ENCODE data around the gene DIDO1.

Gene DIDO1

GRCh38 chr20:62950741-62951140 lies 24.4 kb upstream of the DIDO1 start:
- no peak for DNase-seq (ENCODE audit: low spot score)

GRCh38 chr20:62949962-62950361 lies 23.7 kb upstream of the DIDO1 start:
- DNase-seq (ENCODE audit: low spot score) = no peak

- no peak for DNase-seq (ENCODE audit: low spot score)
Measured at GRCh38 chr20:62949153-62949821, 23.0 kb upstream of the DIDO1 start.

- no peak for DNase-seq (ENCODE audit: low spot score)
Measured at GRCh38 chr20:62947532-62948300, 21.4 kb upstream of the DIDO1 start.

GRCh38 chr20:62946918-62947317 lies 20.6 kb upstream of the DIDO1 start:
- DNase-seq (ENCODE audit: low spot score) = no peak

- no peak for DNase-seq (ENCODE audit: low spot score)
Measured at GRCh38 chr20:62945771-62946339, 19.6 kb upstream of the DIDO1 start.

- DNase-seq (ENCODE audit: low spot score) = no peak
Measured at GRCh38 chr20:62944746-62945145, 18.4 kb upstream of the DIDO1 start.

- DNase-seq (ENCODE audit: low spot score) = no peak
Measured at GRCh38 chr20:62944184-62944583, 17.9 kb upstream of the DIDO1 start.

GRCh38 chr20:62943396-62943795 lies 17.1 kb upstream of the DIDO1 start:
- DNase-seq (ENCODE audit: low spot score) = no peak

- no peak for DNase-seq (ENCODE audit: low spot score)
Measured at GRCh38 chr20:62942456-62942855, 16.2 kb upstream of the DIDO1 start.

GRCh38 chr20:62941792-62942191 lies 15.5 kb upstream of the DIDO1 start:
- no peak for DNase-seq (ENCODE audit: low spot score)

GRCh38 chr20:62940875-62941274 lies 14.6 kb upstream of the DIDO1 start:
- DNase-seq (ENCODE audit: low spot score) = no peak

- DNase-seq (ENCODE audit: low spot score) = peak; percentile 35
Measured at GRCh38 chr20:62938105-62938888, 12.0 kb upstream of the DIDO1 start, which contains the start of gene GID8. TSS of gene GID8 (plus strand) at chr20:62938147. CDS start at chr20:62941503, 3,356 bp downstream.

- peak; percentile 97 for DNase-seq (ENCODE audit: low spot score)
Measured at GRCh38 chr20:62937268-62938104, 11.2 kb upstream of the DIDO1 start.

GRCh38 chr20:62935968-62936585 lies 9.8 kb upstream of the DIDO1 start:
- DNase-seq (ENCODE audit: low spot score) = no peak

- DNase-seq (ENCODE audit: low spot score) = no peak
Measured at GRCh38 chr20:62935204-62935967, 9.1 kb upstream of the DIDO1 start.

- DNase-seq (ENCODE audit: low spot score) = no peak
Measured at GRCh38 chr20:62933966-62934365, 7.7 kb upstream of the DIDO1 start.

GRCh38 chr20:62931464-62931863 lies 5.2 kb upstream of the DIDO1 start:
- DNase-seq (ENCODE audit: low spot score) = no peak

GRCh38 chr20:62929051-62929538 lies 2.8 kb upstream of the DIDO1 start:
- DNase-seq (ENCODE audit: low spot score) = peak; percentile 74

All from COLO829 (cell line).